ENCODE data around the gene SLC35A3. TPM values are rescaled to one million over a fixed set of nuclear protein-coding genes. Genes with fewer than 3 reads are reported as not detected.

Gene SLC35A3
- total RNA-seq, 1 experiment from 2014 or later: 22.9 TPM

GRCh38 chr1:100051893-100052292 lies 82.1 kb downstream of the SLC35A3 start:
- Histone ChIP-seq H3F3A (ENCODE audit: insufficient read depth, low read depth) (no peaks in the 10 kb centered on the region), H3K4me1 (replicated peaks; ENCODE audit: insufficient read depth) (peaks cover 10% of the 10 kb centered on the region), H3K9me3 (ENCODE audit: insufficient read depth, low read depth) (0 out of 2 replicates have a peak, but pooled peaks cover 2% of the 10 kb centered on the region), H3K79me2 (ENCODE audit: low read depth) (peaks cover 68% of the 10 kb centered on the region), H3K4me3 (no peak overlapping the region), H3K9me2 (ENCODE audit: insufficient read depth) (no peaks in the 10 kb centered on the region), H3K36me3 (ENCODE audit: low read depth) (peaks cover 27% of the 10 kb centered on the region), H3K27ac (no peak overlapping the region), H4K20me1 (ENCODE audit: insufficient read depth) (0 out of 2 replicates have a peak, but pooled peaks cover 6% of the 10 kb centered on the region), H3K4me2 (no peak overlapping the region), H3K27me3 (ENCODE audit: insufficient read depth, low read depth) (no peaks in the 10 kb centered on the region), H2AFZ (no peak overlapping the region)
- TF ChIP-seq CTCF (conservative IDR thresholded peaks at IDR 0.05): no peak
- TF ChIP-seq EZH2 (IDR thresholded peaks at IDR 0.05; ENCODE audit: low read depth): no peak
- ChIA-PET POLR2A (ENCODE audit: unreplicated experiment) (interaction anchor here (0.6 kb wide), 1 partner anchor 10 kb away, joined by 5 read pairs; no protein-coding TSS in a partner anchor), CTCF (no interaction called here)
- BruUV-seq (replicated peaks): no TSS peak
- no peak for DNase-seq
- intact Hi-C loops (cut with micrococcal nuclease; ENCODE audit: unreplicated experiment): no loop called here

- Histone ChIP-seq H3K4me1 (replicated peaks; ENCODE audit: insufficient read depth) (peaks cover 10% of the 10 kb centered on the region), H3K27ac (no peak overlapping the region; the same call in 1 of the 2 replicates), H2AFZ (no peak overlapping the region), H3K36me3 (ENCODE audit: low read depth) (peaks cover 30% of the 10 kb centered on the region), H3K27me3 (ENCODE audit: insufficient read depth, low read depth) (no peaks in the 10 kb centered on the region), H3K4me2 (no peak overlapping the region), H3K9me2 (ENCODE audit: insufficient read depth) (no peaks in the 10 kb centered on the region), H3K79me2 (ENCODE audit: low read depth) (peaks cover 62% of the 10 kb centered on the region), H3K4me3 (no peak overlapping the region), H4K20me1 (ENCODE audit: insufficient read depth) (0 out of 2 replicates have a peak, but pooled peaks cover 13% of the 10 kb centered on the region), H3K9me3 (ENCODE audit: insufficient read depth, low read depth) (no peaks in the 10 kb centered on the region), H3F3A (ENCODE audit: insufficient read depth, low read depth) (no peaks in the 10 kb centered on the region)
- POLR2A ChIA-PET (ENCODE audit: unreplicated experiment): no interaction called here
- CTCF ChIA-PET: no interaction called here
- intact Hi-C loops (cut with micrococcal nuclease; ENCODE audit: unreplicated experiment): no loop called here
- no peak for DNase-seq
- TF ChIP-seq EZH2 (IDR thresholded peaks at IDR 0.05; ENCODE audit: low read depth): no peak
- no peak for TF ChIP-seq CTCF (conservative IDR thresholded peaks at IDR 0.05)
- BruUV-seq (replicated peaks): no TSS peak
Observed at GRCh38 chr1:100053119-100053518, 83.3 kb downstream of the SLC35A3 start.

GRCh38 chr1:100053727-100054126 lies 83.9 kb downstream of the SLC35A3 start:
- H3K4me3 ChIP-seq: no peak overlapping the region
- ChIA-PET POLR2A (ENCODE audit: unreplicated experiment) (no interaction called here), CTCF (no interaction called here)
- peaks cover 62% of the 10 kb centered on the region for H3K79me2 ChIP-seq (ENCODE audit: low read depth)
- no peaks in the 10 kb centered on the region for H3K27me3 ChIP-seq (ENCODE audit: insufficient read depth, low read depth)
- BruUV-seq (replicated peaks): no TSS peak
- TF ChIP-seq EZH2 (IDR thresholded peaks at IDR 0.05; ENCODE audit: low read depth): no peak
- no peak for TF ChIP-seq CTCF (conservative IDR thresholded peaks at IDR 0.05)
- peaks cover 30% of the 10 kb centered on the region for H3K36me3 ChIP-seq (ENCODE audit: low read depth)
- no peak overlapping the region for H3K4me2 ChIP-seq
- no peaks in the 10 kb centered on the region for H3F3A ChIP-seq (ENCODE audit: insufficient read depth, low read depth)
- DNase-seq: no peak
- intact Hi-C loops (cut with micrococcal nuclease; ENCODE audit: unreplicated experiment): no loop called here
- H3K9me3 ChIP-seq (ENCODE audit: insufficient read depth, low read depth): no peaks in the 10 kb centered on the region
- no peaks in the 10 kb centered on the region for H3K9me2 ChIP-seq (ENCODE audit: insufficient read depth)
- 0 out of 2 replicates have a peak, but pooled peaks cover 7% of the 10 kb centered on the region for H4K20me1 ChIP-seq (ENCODE audit: insufficient read depth)
- H3K4me1 ChIP-seq (replicated peaks; ENCODE audit: insufficient read depth): peaks cover 10% of the 10 kb centered on the region
- H3K27ac ChIP-seq: no peak overlapping the region
- H2AFZ ChIP-seq: no peak overlapping the region
